GM12865 (cell line): Measurements from ENCODE around the gene TFG.

ENCODE experiments used
- DNase-seq: peaks from one replicate; pipeline ENCODE4 v3.0.0; 2010; ENCODE audit warnings: low read depth
- H3K4me3 ChIP-seq: 2 replicates; pipeline ENCODE4 v1.5.1; 2011; ENCODE audit warnings: mild to moderate bottlenecking, low read depth, low read length, control low read depth
- TF ChIP-seq, protein P1 (sequence below): IDR thresholded peaks from 2 replicates; pipeline ENCODE4 v1.5.1; 2011; ENCODE audit warnings: low read length, control low read depth, low read depth, inconsistent platforms; ENCODE audit not compliant: insufficient read depth; ENCODE audit errors: missing control alignments

The TFG gene

GRCh38 chr3:100782906-100783305, 73.6 kb downstream of the TFG start:
- no peak for DNase-seq
- no peak overlapping the region for H3K4me3 ChIP-seq
- TF ChIP-seq, protein P1, sequence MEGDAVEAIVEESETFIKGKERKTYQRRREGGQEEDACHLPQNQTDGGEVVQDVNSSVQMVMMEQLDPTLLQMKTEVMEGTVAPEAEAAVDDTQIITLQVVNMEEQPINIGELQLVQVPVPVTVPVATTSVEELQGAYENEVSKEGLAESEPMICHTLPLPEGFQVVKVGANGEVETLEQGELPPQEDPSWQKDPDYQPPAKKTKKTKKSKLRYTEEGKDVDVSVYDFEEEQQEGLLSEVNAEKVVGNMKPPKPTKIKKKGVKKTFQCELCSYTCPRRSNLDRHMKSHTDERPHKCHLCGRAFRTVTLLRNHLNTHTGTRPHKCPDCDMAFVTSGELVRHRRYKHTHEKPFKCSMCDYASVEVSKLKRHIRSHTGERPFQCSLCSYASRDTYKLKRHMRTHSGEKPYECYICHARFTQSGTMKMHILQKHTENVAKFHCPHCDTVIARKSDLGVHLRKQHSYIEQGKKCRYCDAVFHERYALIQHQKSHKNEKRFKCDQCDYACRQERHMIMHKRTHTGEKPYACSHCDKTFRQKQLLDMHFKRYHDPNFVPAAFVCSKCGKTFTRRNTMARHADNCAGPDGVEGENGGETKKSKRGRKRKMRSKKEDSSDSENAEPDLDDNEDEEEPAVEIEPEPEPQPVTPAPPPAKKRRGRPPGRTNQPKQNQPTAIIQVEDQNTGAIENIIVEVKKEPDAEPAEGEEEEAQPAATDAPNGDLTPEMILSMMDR: no peak

DNA sequence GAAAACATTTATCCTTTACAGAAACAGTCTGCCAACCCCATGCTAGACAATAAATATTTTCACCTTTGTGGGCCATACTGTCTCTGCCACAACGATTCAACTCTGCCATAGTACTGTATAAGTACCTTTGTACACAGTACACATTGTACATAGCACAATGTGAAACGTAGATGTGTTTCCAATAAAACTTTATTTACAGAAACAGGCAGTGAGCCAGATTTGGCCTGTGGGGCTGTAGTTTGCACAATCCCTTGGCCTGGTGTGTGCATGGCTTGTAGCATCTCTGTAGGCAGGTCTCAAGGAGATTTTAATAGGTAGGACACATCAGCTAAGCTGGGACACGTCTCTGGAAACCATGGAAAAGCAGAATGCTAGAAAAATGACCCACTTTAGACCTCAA, 74.3 kb downstream of the TFG start:
- TF ChIP-seq, protein P1: no peak
- no peak for DNase-seq
- no peak overlapping the region for H3K4me3 ChIP-seq

GRCh38 chr3:100789579-100789978, 80.3 kb downstream of the TFG start:
- H3K4me3 ChIP-seq: no peak overlapping the region
- no peak for DNase-seq
- TF ChIP-seq, protein P1: no peak

DNA sequence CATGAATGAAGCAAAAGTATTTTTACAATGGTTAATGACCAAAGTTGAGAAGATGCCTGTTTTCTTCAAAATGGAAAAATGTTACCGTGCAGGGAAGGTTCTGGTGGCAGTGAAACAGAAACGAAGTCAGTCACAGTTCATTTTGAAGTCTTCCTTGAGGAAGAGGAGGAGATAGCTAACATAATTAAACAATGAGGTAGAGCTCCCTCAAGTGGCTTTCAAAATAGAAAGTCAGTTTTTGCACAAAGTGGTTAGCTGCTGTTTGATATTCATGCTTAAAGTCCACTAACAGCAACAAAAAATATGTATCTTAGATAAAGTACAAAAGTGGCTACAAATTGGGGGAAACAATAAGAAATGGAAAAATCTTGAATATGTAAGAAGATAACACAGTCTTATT, 87.3 kb downstream of the TFG start:
- DNase-seq: peak; percentile 45
- peak overlapping the region; percentile 28; the same call in 1 of the 2 replicates for H3K4me3 ChIP-seq
- TF ChIP-seq, protein P1: no peak

- no peak overlapping the region for H3K4me3 ChIP-seq
- no peak for DNase-seq
- TF ChIP-seq, protein P1: no peak
These were observed 88.7 kb downstream of the TFG start for GRCh38 chr3:100798012-100798411.
